GM18951 (cell line): ENCODE measurements around the gene TCFL5.

Experiments used
- POLR2A ChIP-seq: IDR thresholded peaks from 4 replicates; pipeline ENCODE4 v1.6.1; 2011; ENCODE audit warnings: mild to moderate bottlenecking; ENCODE audit not compliant: insufficient read length, insufficient read depth; ENCODE audit errors: extremely low read depth
- in situ Hi-C: fragments of 300-500 bp; cut with MboI; formaldehyde crosslinking; loops from one replicate; pipeline ENCODE4 v1.12.0; 2022; ENCODE audit warnings: low sequenced_read_pairs, mixed read lengths, inconsistent platforms; ENCODE audit not compliant: unreplicated experiment

The TCFL5 gene

GRCh38 chr20:62796699-62797491, 64.7 kb downstream of the TCFL5 start:
- in situ Hi-C loops, result loop anchor here (25.0 kb wide), 1 partner anchor 135 kb away; no protein-coding TSS in a partner anchor
- no peak for TF ChIP-seq POLR2A

- TF ChIP-seq POLR2A, result peak; percentile 55
- in situ Hi-C loops, result loop anchor here (25.0 kb wide), 1 partner anchor 133 kb away; no protein-coding TSS in a partner anchor
These were observed 66.4 kb downstream of the TCFL5 start for GRCh38 chr20:62795023-62795761.

GRCh38 chr20:62794007-62794724, 67.5 kb downstream of the TCFL5 start:
- peak; percentile 75 for TF ChIP-seq POLR2A
- in situ Hi-C loops, result loop anchor here (25.0 kb wide), 1 partner anchor 132 kb away; no protein-coding TSS in a partner anchor

GRCh38 chr20:62793757-62794006, 67.9 kb downstream of the TCFL5 start:
- in situ Hi-C loops, result loop anchor here (25.0 kb wide), 1 partner anchor 131 kb away; no protein-coding TSS in a partner anchor
- no peak for TF ChIP-seq POLR2A

- no peak for TF ChIP-seq POLR2A
- in situ Hi-C loops, result loop anchor here (25.0 kb wide), 1 partner anchor 131 kb away; no protein-coding TSS in a partner anchor
These were observed 68.5 kb downstream of the TCFL5 start for GRCh38 chr20:62792940-62793756.

- in situ Hi-C loops, result loop anchor here (25.0 kb wide), 1 partner anchor 130 kb away; no protein-coding TSS in a partner anchor
- TF ChIP-seq POLR2A, result no peak
These were observed 69.3 kb downstream of the TCFL5 start for GRCh38 chr20:62792182-62792939.

GRCh38 chr20:62791301-62792181, 70.1 kb downstream of the TCFL5 start:
- in situ Hi-C loops, result loop anchor here (25.0 kb wide), 1 partner anchor 129 kb away; no protein-coding TSS in a partner anchor
- no peak for TF ChIP-seq POLR2A
